Ramos (cell line): ENCODE data around the gene PRSS38.

Experiments
- in situ Hi-C: fragments of 300-500 bp; cut with MboI; formaldehyde crosslinking; loops from one replicate; pipeline ENCODE4 v1.14.3; 2022; ENCODE audit warnings: low sequenced_read_pairs; ENCODE audit not compliant: unreplicated experiment

The PRSS38 gene

DNA sequence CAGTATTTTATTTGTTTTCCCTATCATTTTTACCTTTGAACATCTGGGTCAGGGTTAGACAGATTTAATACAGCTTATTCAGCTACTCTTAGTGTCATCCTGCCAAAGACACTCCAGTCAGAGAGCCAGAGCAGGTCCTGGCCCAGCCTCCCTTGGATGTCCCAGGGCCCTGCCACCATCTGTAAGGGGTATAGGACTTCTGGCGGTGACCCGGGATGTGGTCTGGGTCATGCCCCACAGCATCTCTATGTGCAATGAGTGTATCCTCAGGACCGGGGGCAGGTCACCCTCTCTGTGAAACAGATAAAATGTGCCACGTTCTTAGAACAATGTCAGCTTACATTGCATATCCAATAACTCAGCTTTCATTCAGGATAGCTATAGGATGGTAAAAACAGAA lies 37.8 kb upstream of the PRSS38 start:
- in situ Hi-C loops = no loop called here

- in situ Hi-C loops = no loop called here
Measured at GRCh38 chr1:227778401-227778947, 37.0 kb upstream of the PRSS38 start.

- in situ Hi-C loops = no loop called here
Measured at GRCh38 chr1:227779021-227779441, 36.4 kb upstream of the PRSS38 start.

DNA sequence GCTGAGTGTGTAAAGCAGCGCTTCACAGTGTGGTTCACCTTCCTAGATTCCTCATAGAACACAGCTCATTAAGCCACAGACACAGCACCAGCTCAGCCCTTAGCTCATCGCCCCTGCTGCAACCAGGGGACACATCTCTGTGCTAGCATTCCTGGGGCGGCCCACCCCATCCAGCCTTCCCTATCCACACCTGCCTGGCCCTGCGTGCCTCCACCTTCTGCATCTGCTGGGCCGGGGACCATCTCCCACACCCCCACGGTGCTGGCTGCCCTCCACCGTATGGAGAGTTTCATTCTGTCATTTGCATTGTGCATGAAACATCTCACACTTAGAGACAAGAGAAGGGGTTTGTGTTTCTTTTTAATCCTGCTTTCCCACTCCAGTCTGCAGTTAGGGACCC lies 35.8 kb upstream of the PRSS38 start:
- in situ Hi-C loops = no loop called here

- in situ Hi-C loops = no loop called here
Measured at GRCh38 chr1:227780101-227781044, 35.1 kb upstream of the PRSS38 start.

- in situ Hi-C loops = no loop called here
Measured at GRCh38 chr1:227781314-227781930, 34.1 kb upstream of the PRSS38 start.

GRCh38 chr1:227782226-227782625 lies 33.2 kb upstream of the PRSS38 start:
- in situ Hi-C loops = no loop called here

DNA sequence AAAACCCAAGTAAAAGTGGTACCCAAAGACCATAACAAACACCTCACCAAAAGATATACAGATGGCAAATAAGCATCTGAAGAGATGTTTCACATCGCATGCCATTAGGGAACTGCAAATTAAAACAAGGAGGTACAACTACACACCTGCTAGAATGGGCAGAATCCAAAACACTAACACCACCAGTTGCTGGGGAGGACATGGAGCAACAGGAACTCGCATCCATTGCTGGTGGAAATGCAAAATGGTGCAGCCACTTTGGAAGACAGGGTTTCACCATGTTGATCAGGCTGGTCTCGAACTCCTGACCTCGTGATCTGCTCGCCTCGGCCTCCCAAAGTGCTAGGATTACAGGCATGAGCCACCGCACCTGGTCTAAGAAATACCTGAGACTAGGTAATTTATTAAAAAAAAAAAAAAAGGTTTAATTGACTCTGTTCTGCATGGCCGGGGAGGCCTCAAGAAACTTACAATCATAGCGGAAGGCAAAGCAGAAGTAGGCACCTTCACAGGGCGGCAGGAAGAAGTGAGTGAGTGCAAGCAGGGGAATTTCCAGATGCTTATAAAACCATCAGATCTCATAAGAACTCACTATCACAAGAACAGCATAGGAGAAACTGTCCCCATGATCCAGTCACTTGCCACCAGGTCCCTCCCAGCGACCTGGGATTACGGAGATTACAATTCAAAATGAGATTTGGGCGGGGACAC lies 30.2 kb upstream of the PRSS38 start:
- in situ Hi-C loops = no loop called here

DNA sequence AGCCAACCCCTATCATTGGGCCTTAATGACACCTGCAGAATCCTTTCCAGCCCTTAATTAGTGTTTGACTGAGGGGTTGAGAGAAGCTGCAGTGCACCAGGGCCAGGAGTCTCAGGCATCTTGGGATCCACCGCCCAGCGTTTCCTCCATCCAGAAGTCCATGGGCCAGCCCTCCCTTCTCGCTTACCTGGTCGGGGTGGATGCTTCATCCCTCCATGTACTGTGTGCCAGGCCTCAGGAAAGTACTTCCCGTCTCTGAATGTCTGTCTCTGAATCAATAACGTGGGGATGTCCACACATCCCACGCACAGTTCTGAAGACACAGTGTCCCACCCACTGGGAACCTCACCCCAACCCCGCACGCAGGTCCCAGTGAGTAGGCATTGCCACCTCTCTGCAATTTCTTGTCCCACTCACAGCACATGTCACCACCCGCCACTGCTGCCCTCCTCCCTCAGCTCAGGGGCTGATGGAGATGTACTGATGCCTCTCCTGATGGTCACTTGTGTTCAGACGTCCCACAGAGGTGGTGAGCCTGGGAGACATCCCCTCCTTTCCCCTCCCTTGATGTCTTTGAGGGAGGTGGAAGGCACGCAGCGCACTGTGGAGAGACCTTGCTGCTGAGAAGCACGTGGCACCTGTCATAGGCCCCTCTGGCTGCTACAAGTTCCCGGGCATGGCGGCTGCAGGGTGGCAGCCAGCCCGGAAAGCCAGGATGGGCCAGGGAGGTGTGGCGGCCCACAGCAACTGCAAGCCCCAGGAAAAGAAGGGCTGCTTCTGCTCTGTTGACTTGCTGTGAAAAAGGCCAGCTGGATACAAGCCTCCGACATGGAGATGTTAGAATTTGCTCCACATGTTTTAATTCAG lies 29.4 kb upstream of the PRSS38 start:
- in situ Hi-C loops = no loop called here

DNA sequence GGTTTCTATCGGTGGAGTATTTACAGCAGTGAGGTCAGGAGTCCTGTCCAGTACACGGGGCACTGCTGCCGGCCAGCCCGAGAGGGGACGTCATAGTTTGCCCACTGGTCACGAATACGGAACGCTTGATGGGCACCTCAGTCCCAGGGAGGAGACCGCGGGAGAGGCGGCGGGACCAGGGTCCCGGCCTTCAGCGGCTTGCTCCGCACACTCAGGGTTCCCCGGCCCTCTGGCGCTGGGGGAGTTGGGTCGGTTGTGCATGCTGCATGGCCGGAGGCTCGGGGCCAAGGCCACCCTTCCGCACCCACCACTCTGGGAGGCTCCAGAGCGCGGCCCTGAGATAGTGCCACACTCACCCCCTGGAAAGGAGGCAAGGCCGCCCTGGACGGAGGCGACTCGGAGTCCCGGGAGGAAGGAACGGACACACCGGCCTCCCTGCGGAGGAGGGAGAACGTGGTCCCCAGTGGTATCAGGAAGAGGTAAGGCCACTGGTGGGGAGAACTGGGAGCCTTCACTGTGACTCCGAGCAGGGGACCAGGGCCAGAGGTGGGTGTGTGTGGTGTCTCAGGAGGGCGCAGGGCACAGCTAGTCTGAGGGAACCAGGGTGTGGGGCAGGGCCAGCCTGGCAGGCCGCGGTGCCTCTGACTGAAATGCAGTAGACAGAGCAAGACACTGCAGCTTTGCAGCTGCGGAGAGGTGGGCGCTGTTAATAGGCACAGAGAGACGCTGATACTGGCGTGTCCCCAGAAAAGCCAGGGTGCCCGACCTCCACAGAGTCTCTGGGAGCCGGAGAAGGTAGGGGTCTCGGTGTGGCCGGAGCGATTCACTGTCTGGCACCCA lies 28.6 kb upstream of the PRSS38 start:
- in situ Hi-C loops = no loop called here

DNA sequence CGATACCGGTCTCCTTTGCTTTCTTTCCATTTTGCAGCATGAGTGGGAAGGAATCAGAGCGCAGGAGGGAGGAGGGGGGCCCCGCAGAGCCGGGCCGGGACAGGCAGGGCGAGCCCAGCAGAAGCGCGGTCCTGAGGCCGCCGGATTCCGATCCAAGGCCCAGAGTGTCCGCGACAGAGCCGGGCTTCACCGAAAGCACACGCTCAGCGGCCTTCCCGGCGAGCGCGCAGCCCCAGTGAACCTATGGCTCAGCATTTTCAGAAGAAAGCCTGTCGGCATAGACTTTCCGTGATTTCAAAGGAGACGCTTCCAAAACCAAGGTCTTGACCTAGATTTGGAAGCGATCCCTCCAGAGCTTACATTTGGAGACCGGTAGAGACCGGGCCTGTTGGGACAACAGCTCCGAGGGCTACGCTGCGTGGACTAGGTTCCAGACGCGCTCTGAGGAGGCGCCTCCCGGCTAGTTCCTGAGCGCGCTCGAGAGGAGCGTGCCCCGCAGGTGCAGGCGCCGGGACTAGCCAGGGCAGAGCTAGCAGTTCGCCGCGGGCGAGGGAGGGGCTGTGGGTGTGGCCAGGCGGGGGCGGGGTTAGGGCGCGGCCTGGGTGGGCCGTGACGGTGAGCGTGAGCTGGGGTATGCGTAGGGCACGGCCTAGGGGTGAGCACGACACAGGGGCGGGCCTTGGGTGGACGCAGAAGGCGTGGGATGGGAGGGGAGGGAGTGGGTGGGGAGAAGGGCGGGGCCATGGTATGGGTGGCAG lies 27.8 kb upstream of the PRSS38 start:
- in situ Hi-C loops = no loop called here

GRCh38 chr1:227788271-227789083 lies 27.0 kb upstream of the PRSS38 start:
- in situ Hi-C loops = no loop called here

DNA sequence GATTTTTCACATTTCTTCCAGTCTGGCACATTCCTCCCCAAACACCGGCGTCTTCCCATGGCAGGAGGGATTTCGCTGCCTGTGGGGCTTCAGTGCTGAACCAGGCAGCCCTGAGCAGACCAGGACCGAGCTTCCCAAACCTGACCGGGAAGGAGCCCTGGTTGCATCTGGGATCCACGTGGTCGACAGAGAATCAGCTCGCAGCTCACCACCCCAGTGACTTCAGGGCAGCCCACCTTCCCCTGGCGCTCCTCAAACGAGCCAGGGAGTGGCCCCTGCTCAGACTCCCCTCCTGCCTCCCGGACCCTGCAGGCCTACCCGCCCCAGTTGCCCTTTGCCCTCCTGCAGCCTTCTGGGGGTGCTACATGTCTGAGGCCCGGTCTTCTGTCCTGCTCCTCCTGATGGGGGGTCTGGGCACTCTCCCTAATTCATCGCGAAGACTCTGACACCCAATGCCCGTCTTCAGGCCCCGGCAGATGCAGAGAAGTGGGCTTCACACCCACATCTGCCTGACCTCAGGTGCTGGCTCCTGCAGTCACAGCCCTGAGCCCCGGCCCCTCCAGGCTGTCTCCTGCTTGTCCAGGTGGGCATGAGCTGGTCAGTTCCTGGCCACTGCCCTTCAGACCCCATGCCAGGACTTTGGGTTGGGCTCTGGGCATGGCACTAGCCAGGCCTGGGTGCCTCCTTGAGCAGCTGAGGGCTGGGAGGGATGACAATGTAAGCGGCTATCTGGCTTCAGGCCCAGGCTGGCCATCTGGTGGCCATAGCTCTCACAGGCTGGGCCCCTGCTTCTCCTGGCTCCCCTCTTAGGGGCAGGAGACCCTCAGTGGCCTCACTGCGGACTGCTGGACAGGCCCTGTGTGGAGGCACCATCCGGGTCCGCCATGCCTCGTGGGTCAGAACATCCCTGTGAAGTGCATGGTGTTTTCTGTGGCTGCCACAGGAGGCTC lies 26.1 kb upstream of the PRSS38 start:
- in situ Hi-C loops = no loop called here

GRCh38 chr1:227790034-227790400 lies 25.5 kb upstream of the PRSS38 start:
- in situ Hi-C loops = no loop called here

- in situ Hi-C loops = no loop called here
Measured at GRCh38 chr1:227790868-227791267, 24.6 kb upstream of the PRSS38 start.

- in situ Hi-C loops = no loop called here
Measured at GRCh38 chr1:227791425-227792143, 23.9 kb upstream of the PRSS38 start.
